ENCODE results near the gene IFNA5. TPM values are rescaled to one million over a fixed set of nuclear protein-coding genes. Genes with fewer than 3 reads are reported as not detected.

The IFNA5 gene
- total and polyA plus RNA-seq, 2 of the 13 experiments (the other 11 are each of a cell fraction or from before 2014, with no cell fraction given): not detected

- TF ChIP-seq RFXAP (CRISPR knock-in tag; IDR thresholded peaks at IDR 0.05; ENCODE audit: borderline replicate concordance): no peak
- TF ChIP-seq SATB2 (CRISPR knock-in tag; IDR thresholded peaks at IDR 0.05): peak; percentile 40; the same call in 1 of the 2 replicates
- no peak for TF ChIP-seq ZNF7 (CRISPR knock-in tag; IDR thresholded peaks at IDR 0.05)
- TF ChIP-seq ZNF142 (CRISPR knock-in tag; IDR thresholded peaks at IDR 0.05): 0 out of 2 replicates have a peak, but pooled peaks have one; percentile 50
- TF ChIP-seq BRD4 (CRISPR knock-in tag; IDR thresholded peaks at IDR 0.05): peak; percentile 68
- TF ChIP-seq CEBPB (IDR thresholded peaks at IDR 0.05; ENCODE audit: borderline replicate concordance, low read depth, low read length): no peak
- TF ChIP-seq ZMAT3 (CRISPR knock-in tag; conservative IDR thresholded peaks at IDR 0.05): peak; percentile 77; the same call in 1 of the 2 replicates
- peak; percentile 82; the same call in 1 of the 2 replicates for TF ChIP-seq CHCHD3 (CRISPR knock-in tag; IDR thresholded peaks at IDR 0.05)
- no peak for TF ChIP-seq ZNF839 (CRISPR knock-in tag; IDR thresholded peaks at IDR 0.05; ENCODE audit: borderline replicate concordance)
- no peak for TF ChIP-seq ZNF788 (CRISPR knock-in tag; IDR thresholded peaks at IDR 0.05; ENCODE audit: borderline replicate concordance)
- no peak for TF ChIP-seq NBN (conservative IDR thresholded peaks at IDR 0.05)
- no peak for TF ChIP-seq RXRB (CRISPR knock-in tag; IDR thresholded peaks at IDR 0.05; ENCODE audit: borderline replicate concordance)
- no peak for TF ChIP-seq CSRNP2 (CRISPR knock-in tag; conservative IDR thresholded peaks at IDR 0.05; ENCODE audit: low read depth)
- TF ChIP-seq, protein P1, sequence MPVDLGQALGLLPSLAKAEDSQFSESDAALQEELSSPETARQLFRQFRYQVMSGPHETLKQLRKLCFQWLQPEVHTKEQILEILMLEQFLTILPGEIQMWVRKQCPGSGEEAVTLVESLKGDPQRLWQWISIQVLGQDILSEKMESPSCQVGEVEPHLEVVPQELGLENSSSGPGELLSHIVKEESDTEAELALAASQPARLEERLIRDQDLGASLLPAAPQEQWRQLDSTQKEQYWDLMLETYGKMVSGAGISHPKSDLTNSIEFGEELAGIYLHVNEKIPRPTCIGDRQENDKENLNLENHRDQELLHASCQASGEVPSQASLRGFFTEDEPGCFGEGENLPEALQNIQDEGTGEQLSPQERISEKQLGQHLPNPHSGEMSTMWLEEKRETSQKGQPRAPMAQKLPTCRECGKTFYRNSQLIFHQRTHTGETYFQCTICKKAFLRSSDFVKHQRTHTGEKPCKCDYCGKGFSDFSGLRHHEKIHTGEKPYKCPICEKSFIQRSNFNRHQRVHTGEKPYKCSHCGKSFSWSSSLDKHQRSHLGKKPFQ (CRISPR knock-in tag; IDR thresholded peaks at IDR 0.05; ENCODE audit: insufficient replicate concordance): peak; percentile 62
- TF ChIP-seq, protein P2, sequence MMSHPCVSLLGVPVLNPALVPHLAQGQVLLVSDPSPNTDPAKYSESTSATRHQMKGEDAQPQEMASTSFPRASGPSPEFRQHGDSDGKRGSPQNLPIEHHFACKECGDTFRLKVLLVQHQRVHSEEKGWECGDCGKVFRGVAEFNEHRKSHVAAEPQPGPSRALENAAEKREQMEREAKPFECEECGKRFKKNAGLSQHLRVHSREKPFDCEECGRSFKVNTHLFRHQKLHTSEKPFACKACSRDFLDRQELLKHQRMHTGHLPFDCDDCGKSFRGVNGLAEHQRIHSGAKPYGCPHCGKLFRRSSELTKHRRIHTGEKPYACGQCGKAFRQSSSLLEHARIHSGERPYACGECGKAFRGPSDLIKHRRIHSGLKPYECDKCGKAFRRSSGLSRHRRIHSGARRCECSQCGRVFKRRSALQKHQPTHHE (CRISPR knock-in tag; IDR thresholded peaks at IDR 0.05; ENCODE audit: borderline replicate concordance): no peak
- no peak for TF ChIP-seq HOXA9 (CRISPR knock-in tag; IDR thresholded peaks at IDR 0.05; ENCODE audit: borderline replicate concordance)
- TF ChIP-seq, protein P3, sequence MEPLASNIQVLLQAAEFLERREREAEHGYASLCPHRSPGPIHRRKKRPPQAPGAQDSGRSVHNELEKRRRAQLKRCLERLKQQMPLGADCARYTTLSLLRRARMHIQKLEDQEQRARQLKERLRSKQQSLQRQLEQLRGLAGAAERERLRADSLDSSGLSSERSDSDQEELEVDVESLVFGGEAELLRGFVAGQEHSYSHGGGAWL (CRISPR knock-in tag; IDR thresholded peaks at IDR 0.05): peak; percentile 78
Measured at GRCh38 chr9:21334701-21335632, 29.9 kb upstream of the IFNA5 start, which contains the start of gene KLHL9 (continued).

Measured in HepG2 (cell line).